ENCODE data around the gene AP1M1.

Gene AP1M1

GRCh38 chr19:16160943-16161560 is 36.7 kb upstream of the AP1M1 start:
- Histone ChIP-seq H3K9ac (no peak overlapping the region), H3K9me3 (ENCODE audit: control insufficient read depth, low read length) (no peaks in the 10 kb centered on the region), H2AFZ (no peak overlapping the region), H3K4me3 (ENCODE audit: low read depth, low read length) (no peak overlapping the region), H3K79me2 (no peaks in the 10 kb centered on the region), H3K4me2 (ENCODE audit: low read length) (no peak overlapping the region), H3K27ac (no peak overlapping the region), H3K27me3 (ENCODE audit: control insufficient read depth, insufficient read depth, low read length) (no peaks in the 10 kb centered on the region), H3K36me3 (ENCODE audit: control insufficient read depth, insufficient read depth, low read length) (no peaks in the 10 kb centered on the region), H3K4me1 (no peaks in the 10 kb centered on the region)
- no peak for TF ChIP-seq CTCF (IDR thresholded peaks at IDR 0.05)

GRCh38 chr19:16161840-16162239 is 35.9 kb upstream of the AP1M1 start:
- H3K4me3 ChIP-seq (ENCODE audit: low read depth, low read length): no peak overlapping the region
- no peak overlapping the region for H3K4me2 ChIP-seq (ENCODE audit: low read length)
- no peak for TF ChIP-seq CTCF (IDR thresholded peaks at IDR 0.05)
- H3K27ac ChIP-seq: no peak overlapping the region
- H3K79me2 ChIP-seq: no peaks in the 10 kb centered on the region
- H3K4me1 ChIP-seq: no peaks in the 10 kb centered on the region
- H3K27me3 ChIP-seq (ENCODE audit: control insufficient read depth, insufficient read depth, low read length): no peaks in the 10 kb centered on the region
- H2AFZ ChIP-seq: no peak overlapping the region
- H3K9me3 ChIP-seq (ENCODE audit: control insufficient read depth, low read length): no peaks in the 10 kb centered on the region
- H3K9ac ChIP-seq: no peak overlapping the region
- no peaks in the 10 kb centered on the region for H3K36me3 ChIP-seq (ENCODE audit: control insufficient read depth, insufficient read depth, low read length)

- H3K4me2 ChIP-seq (ENCODE audit: low read length): no peak overlapping the region
- no peaks in the 10 kb centered on the region for H3K36me3 ChIP-seq (ENCODE audit: control insufficient read depth, insufficient read depth, low read length)
- TF ChIP-seq CTCF (IDR thresholded peaks at IDR 0.05): no peak
- no peaks in the 10 kb centered on the region for H3K27me3 ChIP-seq (ENCODE audit: control insufficient read depth, insufficient read depth, low read length)
- H3K9me3 ChIP-seq (ENCODE audit: control insufficient read depth, low read length): no peaks in the 10 kb centered on the region
- no peaks in the 10 kb centered on the region for H3K4me1 ChIP-seq
- H3K27ac ChIP-seq: no peak overlapping the region
- no peak overlapping the region for H2AFZ ChIP-seq
- H3K79me2 ChIP-seq: no peaks in the 10 kb centered on the region
- H3K4me3 ChIP-seq (ENCODE audit: low read depth, low read length): no peak overlapping the region
- no peak overlapping the region for H3K9ac ChIP-seq
Observed at GRCh38 chr19:16164222-16164890, 33.4 kb upstream of the AP1M1 start.

GRCh38 chr19:16166417-16166816 is 31.3 kb upstream of the AP1M1 start:
- H3K27ac ChIP-seq: no peak overlapping the region
- H3K9ac ChIP-seq: no peak overlapping the region
- H3K4me1 ChIP-seq: no peaks in the 10 kb centered on the region
- H3K9me3 ChIP-seq (ENCODE audit: control insufficient read depth, low read length): no peaks in the 10 kb centered on the region
- no peaks in the 10 kb centered on the region for H3K79me2 ChIP-seq
- no peak overlapping the region for H2AFZ ChIP-seq
- no peaks in the 10 kb centered on the region for H3K36me3 ChIP-seq (ENCODE audit: control insufficient read depth, insufficient read depth, low read length)
- H3K4me3 ChIP-seq (ENCODE audit: low read depth, low read length): no peak overlapping the region
- no peaks in the 10 kb centered on the region for H3K27me3 ChIP-seq (ENCODE audit: control insufficient read depth, insufficient read depth, low read length)
- H3K4me2 ChIP-seq (ENCODE audit: low read length): no peak overlapping the region
- no peak for TF ChIP-seq CTCF (IDR thresholded peaks at IDR 0.05)

GRCh38 chr19:16167055-16167454 is 30.7 kb upstream of the AP1M1 start:
- Histone ChIP-seq H3K36me3 (ENCODE audit: control insufficient read depth, insufficient read depth, low read length) (no peaks in the 10 kb centered on the region), H3K4me3 (ENCODE audit: low read depth, low read length) (no peak overlapping the region), H3K4me2 (ENCODE audit: low read length) (no peak overlapping the region), H3K9me3 (ENCODE audit: control insufficient read depth, low read length) (no peaks in the 10 kb centered on the region), H3K27me3 (ENCODE audit: control insufficient read depth, insufficient read depth, low read length) (no peaks in the 10 kb centered on the region), H3K27ac (no peak overlapping the region), H3K79me2 (no peaks in the 10 kb centered on the region), H2AFZ (no peak overlapping the region), H3K4me1 (no peaks in the 10 kb centered on the region), H3K9ac (no peak overlapping the region)
- TF ChIP-seq CTCF (IDR thresholded peaks at IDR 0.05): no peak

All from parathyroid adenoma (tissue), 2 donors.